RWPE1 (cell line): Measurements from ENCODE around the gene TNFSF11.

Source experiments
- CTCF ChIA-PET: fragments of 350-600 bp; sonication (Branson Sonifier 250); formaldehyde crosslinking; extraction: SDS; loops from one replicate; lab custom pipeline; 2021; lab: Yijun Ruan, JAX
- POLR2A ChIA-PET: fragments of 400-600 bp; formaldehyde crosslinking; extraction: SDS; loops from one replicate; lab custom pipeline; 2020; ENCODE audit warnings: antibody characterized with exemption; ENCODE audit not compliant: low non-redundant PET; lab: Yijun Ruan, JAX
- DNase-seq: peaks from one replicate; pipeline ENCODE4 v3.0.0; 2012; ENCODE audit warnings: low spot score
- H3K27ac ChIP-seq: fragments of 450-650 bp; 2 replicates; pipeline ENCODE4 v1.5.1; 2017
- TF ChIP-seq, protein P1 (sequence below): fragments of 450-650 bp; conservative IDR thresholded peaks from 2 replicates; pipeline ENCODE4 v1.5.1; 2017; ENCODE audit warnings: low read depth, mild to moderate bottlenecking

The TNFSF11 gene

DNA sequence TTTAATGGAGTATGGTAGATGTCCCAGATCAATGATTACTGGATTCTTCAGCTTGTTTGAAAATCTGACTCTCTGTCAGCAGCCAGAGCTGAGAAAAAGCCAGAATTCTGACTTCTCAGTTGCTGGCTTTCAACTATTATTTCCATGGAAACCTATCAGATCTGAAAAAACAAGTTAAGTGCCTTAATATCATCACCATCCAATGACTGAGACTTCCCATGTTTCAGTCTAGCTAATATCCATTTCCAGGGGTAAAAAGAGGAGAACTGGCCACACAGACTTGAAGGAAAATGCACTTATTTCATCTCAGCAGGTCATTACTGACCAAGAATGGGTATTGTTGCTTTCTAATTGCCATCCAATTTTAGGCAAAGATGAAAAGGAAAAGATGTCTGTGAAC is 75.2 kb downstream of the TNFSF11 start:
- ChIA-PET POLR2A (no interaction called here), CTCF (no interaction called here)
- TF ChIP-seq, protein P1, sequence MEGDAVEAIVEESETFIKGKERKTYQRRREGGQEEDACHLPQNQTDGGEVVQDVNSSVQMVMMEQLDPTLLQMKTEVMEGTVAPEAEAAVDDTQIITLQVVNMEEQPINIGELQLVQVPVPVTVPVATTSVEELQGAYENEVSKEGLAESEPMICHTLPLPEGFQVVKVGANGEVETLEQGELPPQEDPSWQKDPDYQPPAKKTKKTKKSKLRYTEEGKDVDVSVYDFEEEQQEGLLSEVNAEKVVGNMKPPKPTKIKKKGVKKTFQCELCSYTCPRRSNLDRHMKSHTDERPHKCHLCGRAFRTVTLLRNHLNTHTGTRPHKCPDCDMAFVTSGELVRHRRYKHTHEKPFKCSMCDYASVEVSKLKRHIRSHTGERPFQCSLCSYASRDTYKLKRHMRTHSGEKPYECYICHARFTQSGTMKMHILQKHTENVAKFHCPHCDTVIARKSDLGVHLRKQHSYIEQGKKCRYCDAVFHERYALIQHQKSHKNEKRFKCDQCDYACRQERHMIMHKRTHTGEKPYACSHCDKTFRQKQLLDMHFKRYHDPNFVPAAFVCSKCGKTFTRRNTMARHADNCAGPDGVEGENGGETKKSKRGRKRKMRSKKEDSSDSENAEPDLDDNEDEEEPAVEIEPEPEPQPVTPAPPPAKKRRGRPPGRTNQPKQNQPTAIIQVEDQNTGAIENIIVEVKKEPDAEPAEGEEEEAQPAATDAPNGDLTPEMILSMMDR: no peak
- no peak overlapping the region for H3K27ac ChIP-seq
- DNase-seq: no peak

DNA sequence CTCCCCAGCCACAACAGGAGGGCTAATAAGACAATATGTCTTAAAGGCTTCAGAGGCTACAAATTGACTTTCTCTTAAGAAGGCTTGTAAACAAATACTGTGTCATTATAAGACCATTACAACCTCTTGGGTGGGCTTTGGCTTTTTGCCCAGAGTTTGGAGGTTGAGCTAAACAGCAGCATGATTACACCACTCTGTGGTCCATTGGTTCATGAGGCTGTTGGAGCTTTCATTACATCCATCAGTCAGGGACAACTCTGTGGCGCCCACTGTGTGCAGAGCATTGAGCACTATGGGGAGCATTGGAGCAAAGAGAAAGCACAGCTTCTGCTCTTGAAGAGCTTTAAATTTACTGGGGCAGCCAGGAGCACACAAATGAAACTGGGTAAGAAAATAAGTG is 75.9 kb downstream of the TNFSF11 start:
- CTCF ChIA-PET: no interaction called here
- TF ChIP-seq, protein P1: no peak
- no peak overlapping the region for H3K27ac ChIP-seq
- DNase-seq: no peak
- POLR2A ChIA-PET: no interaction called here

GRCh38 chr13:42650506-42650905 is 76.6 kb downstream of the TNFSF11 start:
- DNase-seq: no peak
- POLR2A ChIA-PET: no interaction called here
- no peak overlapping the region for H3K27ac ChIP-seq
- CTCF ChIA-PET: no interaction called here
- TF ChIP-seq, protein P1: no peak

GRCh38 chr13:42651936-42652641 is 78.1 kb downstream of the TNFSF11 start:
- no peak overlapping the region for H3K27ac ChIP-seq
- ChIA-PET POLR2A (no interaction called here), CTCF (no interaction called here)
- DNase-seq: no peak
- TF ChIP-seq, protein P1: no peak

DNA sequence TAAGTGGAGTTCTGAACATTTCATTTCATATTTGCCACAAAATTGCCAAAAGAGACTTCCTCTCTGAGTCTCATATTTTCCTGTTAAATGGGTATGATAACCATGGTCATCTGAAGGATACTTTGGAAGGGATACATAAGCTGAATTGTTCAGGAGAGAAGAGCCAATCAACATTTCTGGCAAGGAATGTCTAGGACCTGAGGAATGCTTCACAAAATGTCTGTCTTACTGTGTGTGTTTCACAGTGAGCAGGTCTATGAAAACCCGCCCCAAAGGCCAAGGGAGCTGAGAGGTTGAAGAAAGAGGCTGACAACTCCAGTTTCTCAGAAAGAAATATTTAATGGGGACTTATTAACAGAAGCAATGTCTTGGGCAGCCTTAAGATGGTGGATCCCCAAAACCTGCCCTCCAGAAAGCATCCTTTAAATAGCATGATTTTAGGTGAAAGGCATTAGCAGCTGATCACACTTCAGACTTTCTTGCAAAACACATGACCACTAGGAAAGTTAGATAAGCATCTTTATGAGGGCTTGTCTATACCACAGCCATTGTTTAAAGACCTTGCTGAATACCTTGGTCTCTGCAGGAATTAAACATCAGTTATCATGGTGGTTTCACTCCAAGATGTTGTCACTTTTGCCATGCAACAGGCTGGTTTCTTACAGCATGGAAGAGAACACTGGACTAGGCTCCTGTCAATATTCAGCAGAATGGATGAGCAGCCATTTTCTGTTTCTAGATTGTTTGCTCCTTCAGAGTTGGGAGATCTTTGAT is 78.9 kb downstream of the TNFSF11 start:
- CTCF ChIA-PET: no interaction called here
- DNase-seq: no peak
- POLR2A ChIA-PET: no interaction called here

DNA sequence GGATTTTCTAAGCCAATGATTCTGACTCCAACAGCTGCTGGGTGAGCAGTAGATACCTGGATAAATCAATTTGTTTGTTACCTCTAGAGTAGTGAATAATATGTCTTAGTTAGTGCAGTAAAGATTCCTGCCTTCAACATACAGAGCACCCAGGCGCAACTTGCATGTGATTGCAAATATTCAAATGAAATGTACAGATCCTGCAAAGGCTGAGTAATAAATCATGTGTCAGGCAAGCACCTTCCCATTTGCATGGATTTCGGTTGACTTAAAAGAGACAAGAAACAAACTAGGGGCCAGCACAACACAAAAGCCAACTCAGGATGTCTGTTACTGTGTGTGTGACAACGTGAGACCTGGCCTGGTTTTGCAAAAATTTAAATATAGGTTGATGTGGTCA is 79.7 kb downstream of the TNFSF11 start:
- CTCF ChIA-PET: no interaction called here
- H3K27ac ChIP-seq: no peak overlapping the region

More for the DNA sequence above, 78.9 kb downstream of the TNFSF11 start:
- TF ChIP-seq, protein P1: no peak
- no peak overlapping the region for H3K27ac ChIP-seq

More for the DNA sequence above, 79.7 kb downstream of the TNFSF11 start:
- TF ChIP-seq, protein P1: no peak
- POLR2A ChIA-PET: no interaction called here
- no peak for DNase-seq
